GM12872 (cell line): ENCODE data around the gene NELL1.
A peak's percentile ranks its signal among the peaks of the same experiment; 100 is the strongest.

ENCODE experiments used
- TF ChIP-seq, protein P1 (sequence below): IDR thresholded peaks from 3 replicates; pipeline ENCODE4 v1.5.1; 2011; ENCODE audit warnings: low read depth, mild to moderate bottlenecking, low read length, moderate library complexity; ENCODE audit not compliant: insufficient read depth

NELL1 gene

GRCh38 chr11:20631519-20632168 is 37.7 kb upstream of the NELL1 start:
- TF ChIP-seq, protein P1, sequence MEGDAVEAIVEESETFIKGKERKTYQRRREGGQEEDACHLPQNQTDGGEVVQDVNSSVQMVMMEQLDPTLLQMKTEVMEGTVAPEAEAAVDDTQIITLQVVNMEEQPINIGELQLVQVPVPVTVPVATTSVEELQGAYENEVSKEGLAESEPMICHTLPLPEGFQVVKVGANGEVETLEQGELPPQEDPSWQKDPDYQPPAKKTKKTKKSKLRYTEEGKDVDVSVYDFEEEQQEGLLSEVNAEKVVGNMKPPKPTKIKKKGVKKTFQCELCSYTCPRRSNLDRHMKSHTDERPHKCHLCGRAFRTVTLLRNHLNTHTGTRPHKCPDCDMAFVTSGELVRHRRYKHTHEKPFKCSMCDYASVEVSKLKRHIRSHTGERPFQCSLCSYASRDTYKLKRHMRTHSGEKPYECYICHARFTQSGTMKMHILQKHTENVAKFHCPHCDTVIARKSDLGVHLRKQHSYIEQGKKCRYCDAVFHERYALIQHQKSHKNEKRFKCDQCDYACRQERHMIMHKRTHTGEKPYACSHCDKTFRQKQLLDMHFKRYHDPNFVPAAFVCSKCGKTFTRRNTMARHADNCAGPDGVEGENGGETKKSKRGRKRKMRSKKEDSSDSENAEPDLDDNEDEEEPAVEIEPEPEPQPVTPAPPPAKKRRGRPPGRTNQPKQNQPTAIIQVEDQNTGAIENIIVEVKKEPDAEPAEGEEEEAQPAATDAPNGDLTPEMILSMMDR: no peak

DNA sequence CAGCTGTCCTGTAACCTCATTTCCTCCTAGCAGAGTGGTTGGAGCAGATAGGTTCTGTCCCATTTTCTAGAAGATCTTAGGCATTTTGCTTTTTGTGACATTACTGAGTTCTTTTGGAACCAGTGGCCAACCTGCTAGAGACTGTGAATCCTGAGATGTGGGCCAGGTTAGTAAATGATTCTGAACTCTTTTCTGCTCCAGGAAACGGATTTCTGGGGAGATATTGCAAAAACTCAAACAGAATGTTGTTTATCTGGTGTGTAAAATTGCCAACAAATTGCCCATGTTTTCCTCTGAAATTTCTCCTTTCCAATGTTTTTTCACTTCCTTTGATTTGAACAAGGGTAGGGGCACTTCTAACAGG is 37.2 kb upstream of the NELL1 start:
- TF ChIP-seq, protein P1: no peak

DNA sequence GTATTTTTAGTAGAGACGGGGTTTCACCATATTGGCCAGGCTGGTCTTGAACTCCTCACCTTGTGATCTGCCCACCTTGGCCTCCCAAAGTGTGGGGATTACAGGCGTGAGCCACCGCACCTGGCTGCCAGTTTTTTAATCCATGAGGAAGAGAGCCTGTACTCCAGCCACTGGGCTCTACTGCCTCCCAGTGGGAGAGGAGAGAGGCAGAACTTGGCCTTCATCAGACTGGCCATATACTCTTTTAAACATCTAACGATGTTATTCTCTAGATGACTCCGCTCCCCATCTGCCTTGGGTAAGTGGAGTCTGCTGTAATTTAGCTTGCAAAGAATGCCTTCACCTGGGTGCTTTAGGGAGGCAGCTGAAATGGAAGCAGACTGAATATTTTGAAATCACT is 35.3 kb upstream of the NELL1 start:
- TF ChIP-seq, protein P1: 0 out of 3 replicates have a peak, but pooled peaks have one; percentile 14

- TF ChIP-seq, protein P1: no peak
Observed at GRCh38 chr11:20634781-20635180, 34.6 kb upstream of the NELL1 start.

DNA sequence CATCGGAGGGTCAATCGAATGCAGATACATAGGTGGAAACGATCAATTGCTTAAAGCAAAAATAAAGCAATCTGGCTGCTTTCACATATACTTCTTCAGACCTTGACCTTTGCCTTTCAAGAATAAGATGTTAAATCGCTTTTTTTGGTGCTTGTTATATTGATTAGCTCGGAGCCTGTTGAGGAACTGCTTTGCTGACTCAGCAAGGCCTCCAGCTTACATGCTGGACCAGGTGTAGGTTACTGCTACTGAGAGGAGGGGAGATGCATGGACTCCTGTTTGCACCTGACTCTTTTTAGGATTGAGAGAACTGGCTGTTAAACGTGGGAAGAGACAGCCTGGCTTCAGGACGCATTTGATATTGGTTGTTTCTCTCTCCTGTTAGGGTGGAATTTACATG is 31.3 kb upstream of the NELL1 start:
- TF ChIP-seq, protein P1: no peak

- TF ChIP-seq, protein P1: no peak
Observed at GRCh38 chr11:20639688-20640087, 29.7 kb upstream of the NELL1 start.

DNA sequence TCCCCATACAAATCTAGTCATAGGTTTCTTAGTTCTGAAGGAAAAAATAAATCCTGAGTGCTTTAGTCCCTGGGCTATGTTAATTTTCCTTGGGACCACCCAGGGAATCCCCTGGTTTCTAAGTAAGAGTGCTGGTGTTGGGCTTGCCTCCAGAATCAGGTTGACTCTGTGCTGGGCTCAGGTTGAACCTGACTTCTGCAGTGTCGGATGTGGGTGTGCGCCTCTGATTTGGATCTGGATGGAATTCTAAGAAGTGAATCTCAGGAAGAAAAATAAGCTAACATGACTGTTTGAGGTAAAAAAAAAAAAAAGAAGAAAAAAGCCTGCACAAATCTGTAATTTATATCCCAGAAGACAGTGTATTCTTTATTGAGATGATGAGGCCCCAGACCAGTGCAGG is 29.0 kb upstream of the NELL1 start:
- TF ChIP-seq, protein P1: no peak
